ENCODE measurements around the gene GTF2E1. TPM values are rescaled to one million over a fixed set of nuclear protein-coding genes. Genes with fewer than 3 reads are reported as not detected.
A peak's percentile ranks its signal among the peaks of the same experiment; 100 is the strongest.
"Not testable (repeated sequence)": the region's sequence is repeated elsewhere in the genome, so short reads cannot be mapped to it uniquely, and the experiment has no call there.

GTF2E1 gene
- total RNA-seq (2014; rRNA removed; shearing (Covaris generic)): 7.3 and 8.9 TPM in 2 replicates

DNA sequence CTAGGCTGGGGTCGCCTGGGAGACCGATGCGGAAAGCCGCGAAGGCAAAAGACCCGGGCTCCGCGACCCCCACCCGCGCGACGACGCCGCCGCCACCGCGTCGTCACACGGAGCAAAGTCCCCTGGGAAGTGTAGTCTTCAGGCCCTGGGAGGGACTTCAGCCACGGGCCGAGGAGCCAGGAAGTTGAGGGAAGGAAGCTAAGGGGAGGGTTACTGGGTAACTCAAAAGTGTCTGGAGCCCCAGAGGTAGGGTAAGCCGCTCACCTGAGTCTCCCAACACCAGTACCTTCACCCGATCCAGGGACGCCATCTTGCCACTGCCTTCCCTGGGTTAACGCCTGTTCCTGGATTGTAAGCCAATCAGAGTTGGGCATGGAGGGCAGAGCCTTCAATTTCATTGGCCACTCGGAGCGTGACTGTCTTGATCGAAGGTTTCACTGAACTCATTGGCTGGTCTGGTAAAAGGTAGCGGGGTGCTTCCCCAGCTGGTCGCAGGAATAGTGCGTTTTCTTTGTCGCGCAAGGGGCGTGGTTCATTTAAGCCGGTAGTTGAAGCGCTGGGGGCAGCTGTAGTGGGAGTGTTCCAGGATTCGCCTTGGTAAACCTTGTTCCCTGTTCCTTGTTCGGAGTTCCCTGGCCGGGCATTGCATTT lies at the start of gene GTF2E1, which contains the start of gene RABL3:
GTF2E1 (plus strand) TSS at position 547 of the 651 bp plus-strand sequence. CDS start 7,809 bp downstream, outside the sequence.
RABL3 (minus strand) TSS at position 319 of the 651 bp plus-strand sequence; CDS start at position 310, 9 bp downstream.
- peak; percentile 100 for DNase-seq (ENCODE audit: low spot score)

- peak; percentile 78 for DNase-seq (ENCODE audit: low spot score)
Observed at GRCh38 chr3:120693439-120694171, 48.9 kb upstream of the GTF2E1 start.

DNA sequence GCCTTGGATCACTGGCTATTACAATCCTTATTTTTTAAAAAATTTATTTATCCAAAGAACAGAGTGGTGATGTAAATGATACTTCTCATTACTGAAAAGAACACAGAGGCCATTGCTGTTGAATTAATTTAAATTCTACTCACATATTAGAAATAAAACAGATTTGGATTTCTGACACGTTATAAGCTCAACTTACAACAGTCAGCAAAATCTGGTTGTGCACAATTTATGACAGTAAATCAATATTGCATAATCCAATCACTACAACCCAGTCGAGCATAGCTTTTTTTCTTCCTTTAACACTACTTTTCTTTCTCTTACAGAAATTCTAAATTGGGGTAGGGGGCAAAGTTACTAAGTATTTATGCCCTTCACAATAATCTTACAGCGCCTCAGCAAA lies 43.2 kb upstream of the GTF2E1 start:
- no peak for DNase-seq (ENCODE audit: low spot score)

GRCh38 chr3:120705884-120706582 lies 36.5 kb upstream of the GTF2E1 start:
- no peak for DNase-seq (ENCODE audit: low spot score)

GRCh38 chr3:120706950-120707349 lies 35.6 kb upstream of the GTF2E1 start:
- no peak for DNase-seq (ENCODE audit: low spot score)

- no peak for DNase-seq (ENCODE audit: low spot score)
Observed at GRCh38 chr3:120708408-120708807, 34.1 kb upstream of the GTF2E1 start.

DNA sequence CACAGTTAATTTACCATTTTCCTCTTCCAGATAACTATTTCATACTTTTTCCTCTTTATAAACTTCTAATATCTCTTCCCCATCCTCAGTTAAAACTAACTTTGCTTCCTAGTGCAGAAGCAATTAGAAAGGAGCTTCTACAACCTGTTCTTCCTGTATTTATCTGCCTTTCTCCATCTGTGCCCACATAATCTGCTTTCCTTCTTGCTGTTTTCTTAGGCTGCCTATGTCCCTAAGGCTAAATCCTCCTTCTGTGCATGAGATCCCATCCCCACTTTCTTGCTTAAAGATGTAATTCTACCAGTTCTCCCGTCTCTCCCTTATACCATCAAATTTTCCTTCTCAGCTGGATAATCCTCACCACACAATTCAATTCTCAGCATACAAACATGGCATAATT lies 32.2 kb upstream of the GTF2E1 start:
- DNase-seq (ENCODE audit: low spot score): no peak

DNA sequence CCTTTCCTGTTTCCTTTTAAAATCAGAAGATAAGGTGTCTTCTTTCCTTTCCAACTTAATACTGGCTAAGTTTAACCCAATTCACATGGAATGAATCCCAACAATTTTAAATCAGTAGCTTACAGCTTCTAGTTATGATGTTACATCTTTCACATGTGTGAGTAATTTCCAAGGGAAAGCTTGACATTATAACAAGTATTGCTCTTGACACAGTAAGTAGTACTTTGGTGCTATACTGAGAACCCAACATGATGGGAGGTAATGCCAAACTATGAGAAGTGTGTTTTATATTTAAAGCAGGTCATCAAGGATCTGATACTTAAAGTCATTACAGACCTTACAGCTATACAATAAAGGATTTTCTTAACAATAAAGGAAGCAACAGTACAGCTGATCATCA lies 29.3 kb upstream of the GTF2E1 start:
- no peak for DNase-seq (ENCODE audit: low spot score)

DNA sequence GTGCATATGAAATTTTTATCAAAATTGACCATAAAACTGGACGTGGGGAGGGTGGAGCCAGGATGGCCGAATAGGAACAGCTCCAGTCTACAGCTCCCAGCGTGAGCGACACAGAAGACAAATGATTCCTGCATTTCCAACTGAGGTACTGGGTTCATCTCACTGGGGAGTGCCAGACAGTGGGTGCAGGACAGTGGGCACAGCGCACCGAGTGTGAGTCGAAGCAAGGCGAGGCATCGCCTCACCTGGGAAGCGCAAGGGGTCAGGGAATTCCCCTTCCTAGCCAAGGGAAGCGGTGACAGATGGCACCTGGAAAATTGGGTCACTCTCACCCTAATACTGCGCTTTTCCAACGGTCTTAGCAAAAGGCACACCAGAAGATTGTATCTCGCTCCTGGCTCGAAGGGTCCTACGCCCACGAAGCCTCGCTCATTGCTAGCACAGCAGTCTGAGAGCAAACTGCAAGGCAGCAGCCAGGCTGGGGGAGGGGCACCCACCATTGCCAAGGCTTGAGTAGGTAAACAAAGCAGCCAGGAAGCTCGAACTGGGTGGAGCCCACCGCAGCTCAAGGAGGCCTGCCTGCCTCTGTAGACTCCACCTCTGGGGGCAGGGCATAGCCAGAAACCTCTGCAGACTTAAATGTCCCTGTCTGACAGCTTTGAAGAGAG lies 23.2 kb upstream of the GTF2E1 start:
- DNase-seq (ENCODE audit: low spot score): not testable (repeated sequence)

DNA sequence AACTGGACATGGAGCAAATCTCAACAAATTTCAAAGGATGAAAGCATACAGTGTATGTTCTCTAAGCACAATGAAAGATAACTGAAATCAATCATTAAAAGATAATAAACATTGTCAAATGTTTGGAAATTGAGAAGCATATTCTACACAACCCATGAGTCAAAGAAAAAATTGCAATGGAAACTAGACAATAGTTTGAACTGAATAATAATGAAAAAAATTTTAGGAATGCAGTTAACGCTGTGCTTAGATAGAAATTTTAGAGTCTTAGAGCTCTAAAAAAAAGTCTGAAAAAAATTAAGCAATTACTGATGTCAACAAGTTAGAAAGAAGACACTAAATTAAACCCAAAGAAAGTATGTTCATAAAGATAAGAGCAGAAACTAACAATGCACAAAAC lies 15.8 kb upstream of the GTF2E1 start:
- no peak for DNase-seq (ENCODE audit: low spot score)

DNA sequence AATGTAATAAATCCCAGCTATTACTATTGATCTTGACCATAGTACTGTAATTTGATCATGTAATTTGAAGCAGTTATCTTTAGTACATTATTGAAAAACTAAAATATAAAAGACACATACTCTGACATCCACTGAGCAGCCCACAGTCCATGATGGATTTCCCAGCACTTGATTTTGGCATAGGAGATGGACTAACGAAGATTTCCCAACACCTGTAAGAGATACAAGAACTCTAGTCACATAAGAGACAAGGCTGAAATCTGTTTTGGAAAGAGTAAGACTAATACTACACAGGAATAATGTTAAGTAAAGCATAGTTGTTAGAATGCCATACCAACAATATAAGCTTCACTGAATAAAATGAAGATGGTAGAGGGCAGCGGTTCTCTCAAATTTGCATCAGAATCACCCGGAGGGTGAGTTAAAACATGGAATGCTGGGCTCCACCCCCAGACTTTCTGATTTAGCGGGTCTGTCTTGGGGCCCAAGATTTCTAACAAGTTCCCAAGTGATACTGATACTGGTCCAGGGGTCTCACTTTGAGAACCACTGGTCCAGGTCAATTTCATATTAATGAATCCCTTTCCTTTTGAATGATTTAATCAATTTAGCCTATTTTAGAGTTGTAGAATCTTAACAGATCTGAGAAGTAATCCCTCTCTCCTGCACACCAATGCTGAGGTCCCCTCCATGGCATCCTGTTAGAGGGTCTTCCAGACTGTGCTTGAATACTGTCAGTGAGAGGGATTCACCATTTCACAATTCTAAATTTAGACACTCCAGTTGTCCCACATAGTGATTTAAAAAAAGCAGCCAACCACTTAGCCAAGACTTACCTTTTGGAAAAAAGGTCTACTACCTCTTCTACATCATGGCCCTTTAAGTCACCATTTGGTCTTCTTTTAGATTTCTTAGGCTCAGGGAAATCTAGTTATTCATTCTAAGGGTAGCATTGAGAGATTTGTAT lies 11.7 kb upstream of the GTF2E1 start:
- DNase-seq (ENCODE audit: low spot score): no peak

GRCh38 chr3:120738006-120738405 lies 4.5 kb upstream of the GTF2E1 start:
- not testable (repeated sequence) for DNase-seq (ENCODE audit: low spot score)

DNA sequence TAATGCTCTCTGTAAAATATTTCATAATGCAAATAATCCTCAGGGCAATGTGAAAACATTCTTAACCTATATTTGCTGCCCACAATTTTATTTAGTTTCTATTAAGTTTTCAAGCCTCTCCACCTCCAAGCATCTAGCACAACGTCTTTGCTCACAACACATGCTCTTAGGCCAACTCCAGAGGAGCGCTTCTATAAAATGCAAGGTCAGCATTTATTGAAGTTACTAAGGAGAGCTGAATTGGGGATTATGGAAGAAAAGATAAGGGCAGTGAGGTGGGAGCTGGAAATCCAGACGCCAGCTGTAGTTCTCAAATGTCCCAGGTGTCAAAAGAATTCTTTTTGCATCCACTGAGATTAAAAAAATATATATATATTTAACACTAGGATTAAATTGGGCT lies 1.2 kb upstream of the GTF2E1 start:
- DNase-seq (ENCODE audit: low spot score): no peak

DNA sequence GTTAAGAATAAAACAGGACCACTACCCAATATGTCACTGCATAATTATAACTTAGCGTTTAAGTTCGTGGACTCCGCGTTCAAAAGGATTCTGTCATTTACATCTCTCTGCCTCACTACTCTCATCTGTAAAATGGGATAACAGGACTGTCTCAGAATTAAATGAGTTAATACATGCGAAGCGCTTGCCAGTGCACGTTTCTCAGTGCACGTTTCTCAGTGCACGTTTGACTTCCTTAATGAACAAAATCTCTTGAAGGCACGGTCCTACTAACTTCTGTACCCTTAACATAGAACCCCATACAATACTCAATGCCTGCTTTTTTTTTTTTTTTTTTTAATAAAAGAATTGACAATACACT lies 727 bp upstream of the GTF2E1 start:
- DNase-seq (ENCODE audit: low spot score): peak; percentile 62

GRCh38 chr3:120742849-120743365 lies 363 bp downstream of the GTF2E1 start:
- DNase-seq (ENCODE audit: low spot score): no peak

DNA sequence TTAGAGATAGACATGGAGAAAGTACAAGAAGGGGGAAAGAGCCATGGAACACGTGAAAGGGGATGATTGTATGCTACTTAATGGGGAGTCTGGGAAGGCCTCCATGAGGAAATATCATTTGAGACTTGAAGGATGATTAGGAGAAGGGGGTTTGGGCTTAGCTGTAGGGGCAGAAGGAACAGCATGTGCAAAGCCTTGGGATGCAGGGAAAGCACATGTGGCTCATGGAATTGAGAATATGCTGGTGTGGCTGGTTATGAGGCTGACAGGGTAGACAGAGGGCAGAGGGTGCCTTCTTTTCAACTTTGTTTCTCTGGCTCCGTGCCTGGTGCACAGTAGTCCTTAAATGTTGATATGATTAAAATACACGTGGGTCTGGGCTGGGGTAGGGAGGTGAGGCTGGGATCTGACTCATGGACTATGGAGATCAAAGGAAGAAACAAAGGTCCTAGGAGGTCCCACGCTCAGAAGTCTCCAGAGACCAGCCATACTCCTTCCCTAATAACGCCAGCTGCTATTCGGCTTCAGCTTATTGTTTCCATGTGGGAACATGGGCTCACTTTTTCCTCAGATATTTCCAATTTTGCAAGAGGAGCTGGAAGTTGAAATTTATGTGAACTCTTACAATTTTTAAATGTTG lies 1.1 kb downstream of the GTF2E1 start:
- DNase-seq (ENCODE audit: low spot score): no peak

- DNase-seq (ENCODE audit: low spot score): no peak
Observed at GRCh38 chr3:120745466-120745865, 2.9 kb downstream of the GTF2E1 start.

DNA sequence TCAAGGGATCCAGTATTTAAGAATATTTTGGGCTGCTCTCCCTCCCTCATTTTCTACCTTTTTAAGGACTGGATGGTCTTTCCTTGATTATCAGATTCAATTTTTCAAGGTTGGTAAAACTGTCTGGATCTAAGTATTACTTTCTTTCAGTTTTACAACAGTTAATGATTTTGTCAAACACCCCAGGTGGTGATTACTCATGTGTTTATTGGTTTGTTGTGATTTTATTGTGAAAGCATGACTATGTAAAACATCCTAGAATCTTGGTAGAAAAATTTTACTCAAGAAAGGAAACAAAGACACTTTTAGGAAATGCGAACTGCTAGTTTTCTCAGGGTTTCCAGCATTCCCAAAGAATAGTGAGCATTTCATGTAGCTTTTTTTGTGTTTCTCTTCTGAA lies 7.3 kb downstream of the GTF2E1 start:
- no peak for DNase-seq (ENCODE audit: low spot score)

DNA sequence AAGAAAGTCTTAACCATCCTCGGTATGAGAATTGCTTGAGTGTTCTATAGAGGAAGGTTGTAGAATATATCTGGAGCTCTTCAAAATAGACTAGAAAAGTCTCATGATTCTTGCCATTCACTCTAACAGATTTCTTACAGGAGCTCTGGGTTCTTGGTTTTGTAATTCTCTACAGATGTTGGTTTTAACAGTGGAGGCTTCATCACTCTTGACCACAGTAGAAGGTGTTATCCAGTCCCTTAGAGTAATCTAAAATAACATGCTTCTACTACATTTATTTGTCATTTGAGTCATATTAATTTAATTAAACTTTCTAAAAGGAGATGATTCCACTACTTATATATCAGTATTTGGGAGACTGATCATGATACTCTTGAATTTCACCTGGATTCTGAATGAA lies 9.7 kb downstream of the GTF2E1 start:
- DNase-seq (ENCODE audit: low spot score): no peak

DNA sequence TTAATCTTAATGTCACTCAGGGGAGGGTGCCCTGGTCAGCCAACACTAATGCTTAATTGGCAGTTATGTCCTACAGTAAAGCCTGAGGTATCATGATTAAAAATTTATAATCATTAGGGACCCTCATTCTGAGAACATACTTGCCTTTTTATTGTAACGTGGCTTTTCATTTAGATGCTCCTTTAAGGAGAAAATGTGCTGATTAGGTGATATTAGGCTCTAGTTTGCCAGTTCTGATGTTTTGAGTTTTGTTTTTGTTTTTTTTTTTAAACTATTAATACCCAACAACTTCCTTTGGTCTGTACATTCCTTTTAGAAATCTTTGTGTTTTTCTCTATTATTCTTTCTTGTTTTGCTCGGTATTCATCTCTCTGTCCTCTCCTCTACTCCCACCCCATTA lies 10.3 kb downstream of the GTF2E1 start:
- no peak for DNase-seq (ENCODE audit: low spot score)
